ENCODE measurements around the gene EMC9. TPM values are rescaled to one million over a fixed set of nuclear protein-coding genes. Genes with fewer than 3 reads are reported as not detected.

EMC9 gene
- total RNA-seq, 3 donors from 2014 or later (not counting 1 experiment from before 2014, with no cell fraction given): 9.3 to 12.3 (median 12.0) TPM

DNA sequence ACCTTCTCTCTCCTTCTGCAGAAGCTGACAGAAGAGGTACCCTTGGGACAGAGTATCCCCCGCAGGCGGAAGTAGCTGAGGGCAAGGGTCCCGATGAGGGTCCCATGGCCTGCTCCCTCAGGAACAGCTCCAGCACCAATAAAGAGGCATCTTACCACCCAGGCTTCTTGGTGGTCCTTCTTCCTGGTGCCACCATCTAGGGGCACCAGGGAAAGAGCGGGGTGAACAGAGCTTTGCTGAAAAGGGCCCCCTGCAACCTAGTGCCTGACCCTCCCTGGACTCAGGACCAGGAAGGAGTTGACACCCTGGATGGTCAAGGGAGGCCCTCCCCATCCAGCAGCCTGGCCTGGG lies 19.1 kb upstream of the EMC9 start:
- 99% methylated on average over 4 of the region's 4 CpGs for WGBS (ENCODE audit: insufficient coverage)
- Histone ChIP-seq H3K9me3 (ENCODE audit: control insufficient read depth, insufficient read depth, low read length) (no peaks in the 10 kb centered on the region), H3K27me3 (ENCODE audit: control insufficient read depth, insufficient read depth, low read length) (no peaks in the 10 kb centered on the region), H3K27ac (ENCODE audit: low read length) (peak overlapping the region; percentile 94), H3K36me3 (ENCODE audit: control insufficient read depth, insufficient read depth, low read length) (peaks cover 74% of the 10 kb centered on the region), H3K4me3 (ENCODE audit: low read length) (no peak overlapping the region), H3K4me1 (ENCODE audit: control insufficient read depth, insufficient read depth, low read length) (peaks cover 37% of the 10 kb centered on the region)
- Mint-ChIP-seq H3K27ac (peak overlapping the region; percentile 97), H3K27me3 (ENCODE audit: low read depth in 2 of 2) (no peaks in the 10 kb centered on the region), H3K4me3 (peak overlapping the region; percentile 99), H3K4me1 (peaks cover 36 to 54% of the 10 kb centered on the region in 2 donors), H3K36me3 (no peaks in the 10 kb centered on the region), H3K9me3 (no peaks in the 10 kb centered on the region)
- DNase-seq: no peak
- TF ChIP-seq, protein P1, sequence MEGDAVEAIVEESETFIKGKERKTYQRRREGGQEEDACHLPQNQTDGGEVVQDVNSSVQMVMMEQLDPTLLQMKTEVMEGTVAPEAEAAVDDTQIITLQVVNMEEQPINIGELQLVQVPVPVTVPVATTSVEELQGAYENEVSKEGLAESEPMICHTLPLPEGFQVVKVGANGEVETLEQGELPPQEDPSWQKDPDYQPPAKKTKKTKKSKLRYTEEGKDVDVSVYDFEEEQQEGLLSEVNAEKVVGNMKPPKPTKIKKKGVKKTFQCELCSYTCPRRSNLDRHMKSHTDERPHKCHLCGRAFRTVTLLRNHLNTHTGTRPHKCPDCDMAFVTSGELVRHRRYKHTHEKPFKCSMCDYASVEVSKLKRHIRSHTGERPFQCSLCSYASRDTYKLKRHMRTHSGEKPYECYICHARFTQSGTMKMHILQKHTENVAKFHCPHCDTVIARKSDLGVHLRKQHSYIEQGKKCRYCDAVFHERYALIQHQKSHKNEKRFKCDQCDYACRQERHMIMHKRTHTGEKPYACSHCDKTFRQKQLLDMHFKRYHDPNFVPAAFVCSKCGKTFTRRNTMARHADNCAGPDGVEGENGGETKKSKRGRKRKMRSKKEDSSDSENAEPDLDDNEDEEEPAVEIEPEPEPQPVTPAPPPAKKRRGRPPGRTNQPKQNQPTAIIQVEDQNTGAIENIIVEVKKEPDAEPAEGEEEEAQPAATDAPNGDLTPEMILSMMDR (IDR thresholded peaks at IDR 0.05): no peak
- intact Hi-C loops (cut with micrococcal nuclease): loop anchor here (2.0 kb wide), 1 partner anchor 102 kb away; no protein-coding TSS in a partner anchor
- no peak for ATAC-seq

DNA sequence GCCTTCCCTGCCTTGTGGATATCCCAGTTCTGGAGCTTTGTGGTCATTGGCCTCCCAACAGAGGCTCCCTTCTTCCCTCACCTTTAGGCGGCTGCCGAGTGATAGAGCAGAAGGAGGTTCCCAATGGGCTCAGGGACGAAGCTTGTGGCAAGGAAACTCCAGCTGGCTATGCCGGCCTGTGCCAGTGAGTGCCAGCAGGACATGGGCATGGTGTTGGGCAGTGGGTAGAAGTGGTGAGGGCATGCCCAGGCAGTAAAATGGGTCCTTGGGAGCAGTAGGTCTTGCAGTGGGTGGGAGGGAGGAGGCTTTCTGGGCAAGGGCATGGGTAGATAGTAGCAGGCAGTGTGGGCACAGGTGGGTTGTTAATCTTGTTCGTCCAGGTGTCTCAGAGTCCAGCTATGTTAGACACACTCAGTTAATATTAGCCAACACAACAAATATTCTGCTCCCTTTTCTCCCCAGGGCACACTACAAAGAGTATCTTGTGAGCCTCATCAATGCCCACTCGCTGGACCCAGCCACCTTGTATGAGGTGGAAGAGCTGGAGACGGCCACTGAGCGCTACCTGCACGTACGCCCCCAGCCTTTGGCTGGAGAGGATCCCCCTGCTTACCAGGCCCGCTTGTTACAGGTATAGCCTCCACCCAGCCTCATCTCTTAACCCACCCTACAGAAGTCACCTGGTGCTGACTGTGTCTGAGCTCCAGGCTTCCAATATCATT lies 18.5 kb upstream of the EMC9 start:
- Mint-ChIP-seq H3K9me3 (no peaks in the 10 kb centered on the region), H3K36me3 (no peaks in the 10 kb centered on the region), H3K4me3 (peak overlapping the region; percentile 21), H3K4me1 (peaks cover 33 to 49% of the 10 kb centered on the region in 2 donors), H3K27me3 (ENCODE audit: low read depth in 2 of 2) (no peaks in the 10 kb centered on the region), H3K27ac (peak overlapping the region; percentile 97)
- peaks cover 37% of the 10 kb centered on the region for H3K4me1 ChIP-seq (ENCODE audit: control insufficient read depth, insufficient read depth, low read length)
- WGBS (ENCODE audit: insufficient coverage): 92% methylated on average over 11 of the region's 11 CpGs
- H3K36me3 ChIP-seq (ENCODE audit: control insufficient read depth, insufficient read depth, low read length): peaks cover 74% of the 10 kb centered on the region
- H3K9me3 ChIP-seq (ENCODE audit: control insufficient read depth, insufficient read depth, low read length): no peaks in the 10 kb centered on the region
- no peaks in the 10 kb centered on the region for H3K27me3 ChIP-seq (ENCODE audit: control insufficient read depth, insufficient read depth, low read length)
- H3K27ac ChIP-seq (ENCODE audit: low read length): peak overlapping the region; percentile 94
- no peak overlapping the region for H3K4me3 ChIP-seq (ENCODE audit: low read length)
- TF ChIP-seq, protein P1 (IDR thresholded peaks at IDR 0.05): no peak
- DNase-seq: no peak
- intact Hi-C loops (cut with micrococcal nuclease): loop anchor here (2.0 kb wide), 1 partner anchor 101 kb away; no protein-coding TSS in a partner anchor
- no peak for ATAC-seq

DNA sequence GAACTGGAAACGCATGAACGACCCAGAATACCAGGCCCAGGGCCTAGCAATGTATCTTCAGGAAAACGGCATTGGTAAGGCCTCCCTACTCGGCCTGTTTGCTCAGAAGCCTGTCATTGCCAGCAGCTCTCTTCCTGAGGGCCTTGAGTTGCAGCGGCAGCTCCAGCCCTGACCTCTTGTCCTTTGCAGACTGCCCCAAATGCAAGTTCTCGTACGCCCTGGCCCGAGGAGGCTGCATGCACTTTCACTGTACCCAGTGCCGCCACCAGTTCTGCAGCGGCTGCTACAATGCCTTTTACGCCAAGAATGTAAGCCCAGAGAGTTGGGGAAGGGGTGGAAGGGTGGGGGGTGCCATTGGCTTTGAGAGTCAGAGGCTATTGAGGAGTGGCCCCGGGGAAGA lies 15.9 kb upstream of the EMC9 start:
- peaks cover 15% of the 10 kb centered on the region for H3K4me1 ChIP-seq (ENCODE audit: control insufficient read depth, insufficient read depth, low read length)
- TF ChIP-seq, protein P1 (IDR thresholded peaks at IDR 0.05): no peak
- ATAC-seq (no peak), DNase-seq (no peak)
- Mint-ChIP-seq H3K27ac (no peak overlapping the region), H3K9me3 (no peaks in the 10 kb centered on the region), H3K36me3 (no peaks in the 10 kb centered on the region), H3K27me3 (ENCODE audit: low read depth in 2 of 2) (no peaks in the 10 kb centered on the region), H3K4me1 (peaks cover 18 to 27% of the 10 kb centered on the region in 2 donors), H3K4me3 (no peak overlapping the region)
- no peak overlapping the region for H3K4me3 ChIP-seq (ENCODE audit: low read length)
- no peaks in the 10 kb centered on the region for H3K9me3 ChIP-seq (ENCODE audit: control insufficient read depth, insufficient read depth, low read length)
- no peak overlapping the region for H3K27ac ChIP-seq (ENCODE audit: low read length)
- H3K36me3 ChIP-seq (ENCODE audit: control insufficient read depth, insufficient read depth, low read length): peaks cover 62% of the 10 kb centered on the region
- no peaks in the 10 kb centered on the region for H3K27me3 ChIP-seq (ENCODE audit: control insufficient read depth, insufficient read depth, low read length)
- 98% methylated on average over 12 of the region's 12 CpGs for WGBS (ENCODE audit: insufficient coverage)
- intact Hi-C loops (cut with micrococcal nuclease): no loop called here

DNA sequence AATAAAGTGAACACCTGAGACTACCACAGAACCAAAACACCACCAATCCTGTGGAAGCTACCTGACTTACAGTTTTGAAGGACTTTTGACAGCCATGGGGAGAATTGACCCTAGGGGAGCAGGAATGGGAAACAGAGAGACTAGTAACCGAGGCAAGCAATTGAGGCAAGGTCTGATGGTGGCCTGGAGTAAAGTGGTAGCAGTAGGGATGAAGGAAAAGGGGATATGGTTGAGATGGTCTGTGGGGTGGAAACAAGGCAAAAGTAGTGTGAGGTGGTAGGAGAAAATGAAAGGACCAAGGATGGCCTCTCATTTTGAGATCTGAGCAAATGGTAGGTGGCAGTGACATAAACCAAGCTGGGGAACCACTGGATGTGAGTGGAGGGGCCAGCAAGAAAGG lies 15.4 kb upstream of the EMC9 start:
- Histone ChIP-seq H3K4me1 (ENCODE audit: control insufficient read depth, insufficient read depth, low read length) (peaks cover 10% of the 10 kb centered on the region), H3K4me3 (ENCODE audit: low read length) (no peak overlapping the region), H3K36me3 (ENCODE audit: control insufficient read depth, insufficient read depth, low read length) (peaks cover 64% of the 10 kb centered on the region), H3K27ac (ENCODE audit: low read length) (no peak overlapping the region), H3K27me3 (ENCODE audit: control insufficient read depth, insufficient read depth, low read length) (no peaks in the 10 kb centered on the region), H3K9me3 (ENCODE audit: control insufficient read depth, insufficient read depth, low read length) (no peaks in the 10 kb centered on the region)
- intact Hi-C loops (cut with micrococcal nuclease): no loop called here
- TF ChIP-seq, protein P1 (IDR thresholded peaks at IDR 0.05): no peak
- H3K27me3 Mint-ChIP-seq (ENCODE audit: low read depth in 2 of 2): no peaks in the 10 kb centered on the region
- WGBS (ENCODE audit: insufficient coverage): 92% methylated on average over 1 of the region's 1 CpG
- H3K9me3 Mint-ChIP-seq: no peaks in the 10 kb centered on the region
- H3K27ac Mint-ChIP-seq: no peak overlapping the region
- H3K36me3 Mint-ChIP-seq: no peaks in the 10 kb centered on the region
- DNase-seq (no peak), ATAC-seq (no peak)
- H3K4me1 Mint-ChIP-seq: peaks cover 13 to 22% of the 10 kb centered on the region in 2 donors
- H3K4me3 Mint-ChIP-seq: no peak overlapping the region
